ENCODE results near the gene MRFAP1. TPM values are rescaled to one million over a fixed set of nuclear protein-coding genes. Genes with fewer than 3 reads are reported as not detected.
A peak's percentile ranks its signal among the peaks of the same experiment; 100 is the strongest.

Gene MRFAP1
- total and polyA plus RNA-seq, 10 of the 15 experiments (the other 5 are each of a cell fraction or from before 2014, with no cell fraction given) = 18.7 to 105 (median 80.8) TPM

DNA sequence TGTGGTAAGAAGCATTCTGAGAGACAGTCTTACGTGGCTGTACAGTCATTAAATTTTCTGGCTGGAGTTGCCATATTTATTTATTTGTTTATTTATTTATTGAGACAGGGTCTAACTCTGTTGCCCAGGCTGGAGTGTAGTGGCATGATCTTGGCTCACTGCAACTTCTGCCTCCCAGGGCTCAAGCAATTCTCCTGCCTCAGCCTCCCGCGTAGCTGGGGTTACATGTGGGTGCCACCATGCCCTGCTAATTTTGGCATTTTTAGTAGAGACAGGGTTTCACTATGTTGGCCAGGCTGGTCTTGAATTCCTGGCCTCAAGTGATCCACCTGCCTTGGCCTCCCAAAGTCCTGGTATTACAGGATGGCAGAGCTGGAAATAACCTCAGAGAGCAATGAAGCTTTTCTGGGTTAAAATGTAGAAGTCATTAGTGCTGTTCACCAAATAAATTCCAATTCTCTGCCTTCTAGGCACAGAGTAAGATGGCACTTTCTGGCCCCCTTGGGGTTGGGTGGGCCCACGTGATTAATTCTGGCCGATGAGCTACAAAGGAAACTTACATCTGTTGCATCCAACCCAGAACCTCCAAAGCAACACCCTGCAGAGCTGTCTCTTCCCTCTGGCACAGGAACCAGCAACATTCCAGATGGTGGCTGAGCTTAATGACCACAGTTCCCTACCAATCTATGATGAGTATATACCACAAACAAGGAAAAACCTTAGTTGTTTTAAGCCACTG lies 4.5 kb downstream of the MRFAP1 start:
- ChIA-PET RAD21 (ENCODE audit: unreplicated experiment) (no interaction called here), SMC1A (ENCODE audit: uncharacterized antibody, unreplicated experiment) (interaction anchor here (1.2 kb wide), 1 partner anchor 12 kb away, joined by 3 read pairs; no protein-coding TSS in a partner anchor), CTCF (interaction anchor here (0.5 to 1.2 kb wide), 3 partner anchors 18 to 36 kb away, joined by 3 to 5 read pairs (median 3); no protein-coding TSS in a partner anchor), POLR2A (interaction anchor here (0.8 kb wide), 1 partner anchor 181 kb away, joined by 3 read pairs; no protein-coding TSS in a partner anchor)
- Histone ChIP-seq H3K9ac (ENCODE audit: control insufficient read depth, insufficient read depth, low read length) (no peak overlapping the region), H3K4me1 (ENCODE audit: control insufficient read depth, insufficient read depth, low read length) (peaks cover 7% of the 10 kb centered on the region), H3K27me3 (replicated peaks in 1 of 2; ENCODE audit: control insufficient read depth in 2 of 2, insufficient read depth in 2 of 2, low read length in 1 of 2) (no peaks in the 10 kb centered on the region), H2AFZ (ENCODE audit: control insufficient read depth, low read depth, low read length) (no peak overlapping the region), H3K4me2 (ENCODE audit: control insufficient read depth, insufficient read depth) (no peak overlapping the region), H3K79me2 (ENCODE audit: control insufficient read depth, insufficient read depth, low read length) (peaks cover 29% of the 10 kb centered on the region), H3K9me3 (replicated peaks; ENCODE audit: control insufficient read depth, insufficient read depth, low read length) (no peaks in the 10 kb centered on the region; the same call in 2 of the 3 replicates), H3K36me3 (ENCODE audit: control insufficient read depth in 2 of 2, insufficient read depth in 2 of 2, low read length in 1 of 2) (peaks cover 0 to 9% of the 10 kb centered on the region in 2 experiments; a peak in 2 of 4 replicates), H4K20me1 (ENCODE audit: control insufficient read depth, insufficient read depth) (no peaks in the 10 kb centered on the region; the same call in 1 of the 2 replicates), H3K27ac (ENCODE audit: control insufficient read depth, insufficient read depth) (no peak overlapping the region), H3K4me3 (no peak overlapping the region)
- 76% methylated on average over 5 of the region's 5 CpGs for WGBS (ENCODE audit: insufficient coverage, insufficient replicate concordance, low lambda C conversion rate, missing lambda C conversion rate)
- DNase-seq (ENCODE audit: low read depth, low spot score) (no peak), FAIRE-seq (no peak), ATAC-seq (no peak)
- no TSS peak for BruUV-seq (replicated peaks)
- in situ Hi-C loops (cut with MboI) = no loop called here
- TF ChIP-seq, protein P1, sequence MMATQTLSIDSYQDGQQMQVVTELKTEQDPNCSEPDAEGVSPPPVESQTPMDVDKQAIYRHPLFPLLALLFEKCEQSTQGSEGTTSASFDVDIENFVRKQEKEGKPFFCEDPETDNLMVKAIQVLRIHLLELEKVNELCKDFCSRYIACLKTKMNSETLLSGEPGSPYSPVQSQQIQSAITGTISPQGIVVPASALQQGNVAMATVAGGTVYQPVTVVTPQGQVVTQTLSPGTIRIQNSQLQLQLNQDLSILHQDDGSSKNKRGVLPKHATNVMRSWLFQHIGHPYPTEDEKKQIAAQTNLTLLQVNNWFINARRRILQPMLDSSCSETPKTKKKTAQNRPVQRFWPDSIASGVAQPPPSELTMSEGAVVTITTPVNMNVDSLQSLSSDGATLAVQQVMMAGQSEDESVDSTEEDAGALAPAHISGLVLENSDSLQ (IDR thresholded peaks at IDR 0.05) = no peak
- 0 out of 2 replicates have a peak, but pooled peaks have one; percentile 35 for TF ChIP-seq NFYB (IDR thresholded peaks at IDR 0.05; ENCODE audit: insufficient read depth, low read depth, low read length)
- intact Hi-C loops (cut with micrococcal nuclease; ENCODE audit: unreplicated experiment) = no loop called here

DNA sequence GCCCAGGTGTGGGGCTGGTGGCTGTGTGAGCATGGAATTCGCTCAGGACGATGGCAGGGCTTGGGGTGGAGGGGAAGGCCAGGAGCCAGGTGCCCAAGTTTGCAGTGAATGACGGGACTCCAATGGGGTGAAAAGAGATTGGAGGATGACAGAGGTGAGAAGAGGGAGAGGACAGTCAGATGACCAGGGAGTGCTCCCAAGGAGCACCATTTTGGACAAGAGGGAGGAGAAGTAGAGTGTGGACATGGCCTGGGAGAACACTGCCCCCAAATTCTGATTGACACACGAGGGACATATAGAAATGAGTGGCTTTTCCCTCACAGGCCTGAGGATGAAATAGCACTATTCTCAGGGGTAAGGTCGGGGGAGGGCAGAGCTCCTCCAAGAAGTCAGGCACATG lies 6.7 kb downstream of the MRFAP1 start:
- Histone ChIP-seq H4K20me1 (ENCODE audit: control insufficient read depth, insufficient read depth) (no peaks in the 10 kb centered on the region; the same call in 1 of the 2 replicates), H3K9ac (ENCODE audit: control insufficient read depth, insufficient read depth, low read length) (no peak overlapping the region), H3K4me2 (ENCODE audit: control insufficient read depth, insufficient read depth) (no peak overlapping the region), H3K4me1 (ENCODE audit: control insufficient read depth, insufficient read depth, low read length) (peaks cover 4% of the 10 kb centered on the region; the same call in 1 of the 2 replicates), H3K9me3 (replicated peaks; ENCODE audit: control insufficient read depth, insufficient read depth, low read length) (no peaks in the 10 kb centered on the region; the same call in 2 of the 3 replicates), H3K27me3 (replicated peaks in 1 of 2; ENCODE audit: control insufficient read depth in 2 of 2, insufficient read depth in 2 of 2, low read length in 1 of 2) (no peaks in the 10 kb centered on the region), H3K27ac (ENCODE audit: control insufficient read depth, insufficient read depth) (no peak overlapping the region), H3K36me3 (ENCODE audit: control insufficient read depth in 2 of 2, insufficient read depth in 2 of 2, low read length in 1 of 2) (peaks cover 0 to 9% of the 10 kb centered on the region in 2 experiments; a peak in 2 of 4 replicates), H3K79me2 (ENCODE audit: control insufficient read depth, insufficient read depth, low read length) (peaks cover 11% of the 10 kb centered on the region), H2AFZ (ENCODE audit: control insufficient read depth, low read depth, low read length) (no peak overlapping the region), H3K4me3 (no peak overlapping the region)
- RAD21 ChIA-PET (ENCODE audit: unreplicated experiment) = no interaction called here
- DNase-seq (ENCODE audit: low read depth, low spot score) (no peak), ATAC-seq (no peak), FAIRE-seq (no peak)
- 0% methylated on average over 5 of the region's 5 CpGs for WGBS (ENCODE audit: insufficient coverage, insufficient replicate concordance, low lambda C conversion rate, missing lambda C conversion rate)
- TF ChIP-seq, protein P2, sequence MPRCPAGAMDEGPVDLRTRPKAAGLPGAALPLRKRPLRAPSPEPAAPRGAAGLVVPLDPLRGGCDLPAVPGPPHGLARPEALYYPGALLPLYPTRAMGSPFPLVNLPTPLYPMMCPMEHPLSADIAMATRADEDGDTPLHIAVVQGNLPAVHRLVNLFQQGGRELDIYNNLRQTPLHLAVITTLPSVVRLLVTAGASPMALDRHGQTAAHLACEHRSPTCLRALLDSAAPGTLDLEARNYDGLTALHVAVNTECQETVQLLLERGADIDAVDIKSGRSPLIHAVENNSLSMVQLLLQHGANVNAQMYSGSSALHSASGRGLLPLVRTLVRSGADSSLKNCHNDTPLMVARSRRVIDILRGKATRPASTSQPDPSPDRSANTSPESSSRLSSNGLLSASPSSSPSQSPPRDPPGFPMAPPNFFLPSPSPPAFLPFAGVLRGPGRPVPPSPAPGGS (IDR thresholded peaks at IDR 0.05; ENCODE audit: borderline replicate concordance, insufficient read depth, low read depth, low read length, poor library complexity, severe bottlenecking) = no peak
- no peak for TF ChIP-seq MTA3 (IDR thresholded peaks at IDR 0.05; ENCODE audit: borderline replicate concordance, low read length)
- POLR2A ChIA-PET = no interaction called here
- BruUV-seq (replicated peaks) = no TSS peak
- intact Hi-C loops (cut with micrococcal nuclease; ENCODE audit: unreplicated experiment) = no loop called here
- SMC1A ChIA-PET (ENCODE audit: uncharacterized antibody, unreplicated experiment) = interaction anchor here (0.6 kb wide), 1 partner anchor 111 kb away, joined by 3 read pairs; no protein-coding TSS in a partner anchor
- CTCF ChIA-PET = interaction anchor here (0.6 kb wide), 1 partner anchor 100 kb away, joined by 3 read pairs; no protein-coding TSS in a partner anchor
- in situ Hi-C loops (cut with MboI) = no loop called here

All from GM12878 (cell line).